GM12878 (cell line): ENCODE results near the gene PDLIM5. TPM values are rescaled to one million over a fixed set of nuclear protein-coding genes. Genes with fewer than 3 reads are reported as not detected.

Source experiments
- ATAC-seq: fragments of 200-7000 bp; cut with Tn5 transposase; 3 replicates; pipeline ENCODE4 v1.9.1; 2020; ENCODE audit warnings: mild to moderate bottlenecking, moderate library complexity
- BruUV-seq: library from RNA; stranded (reverse); fragments of 400-500 nt; replicated peaks from 2 replicates; lab custom pipeline; 2021; lab: Mats Ljungman, UMichigan
- CTCF ChIA-PET: fragments of 300-600 bp; sonication (Branson Sonifier 250); formaldehyde crosslinking; extraction: SDS; loops from one replicate; lab custom pipeline; 2021; ENCODE audit warnings: inconsistent platforms; lab: Yijun Ruan, JAX
- POLR2A ChIA-PET: fragments of 350-600 bp; formaldehyde crosslinking; extraction: SDS; loops from one replicate; lab custom pipeline; 2021; ENCODE audit warnings: inconsistent platforms; lab: Charles Lee
- RAD21 ChIA-PET: fragments of 300-600 bp; sonication (Branson Sonifier 250); formaldehyde crosslinking; loops from one replicate; lab custom pipeline; 2023; ENCODE audit warnings: antibody characterized with exemption; ENCODE audit not compliant: unreplicated experiment; lab: Charles Lee
- SMC1A ChIA-PET: fragments of 300-600 bp; sonication (Branson Sonifier 250); formaldehyde crosslinking; loops from one replicate; lab custom pipeline; 2023; ENCODE audit not compliant: unreplicated experiment, uncharacterized antibody; lab: Charles Lee
- DNase-seq: peaks from one replicate; pipeline ENCODE4 v3.0.0-alpha.2; 2011; ENCODE audit warnings: low read depth, low spot score
- FAIRE-seq: peaks from 3 replicates; lab custom pipeline; 2011; peaks lifted over from hg19 to GRCh38; lab: Jason Lieb, UNC
- H2AFZ ChIP-seq: 2 replicates; pipeline ENCODE4 v1.6.0; 2011; ENCODE audit warnings: low read depth, low read length, control low read depth; ENCODE audit not compliant: control insufficient read depth
- H3K27ac ChIP-seq: 2 replicates; pipeline ENCODE4 v1.5.1; 2011; ENCODE audit warnings: control low read depth; ENCODE audit not compliant: control insufficient read depth, insufficient read depth
- H3K27me3 ChIP-seq, 2 experiments: replicated peaks in 1 of 2; 2 replicates each; pipeline versions ENCODE4 v1.6.0 to v1.6.1; 2011; ENCODE audit warnings: low read length in 1 of 2; ENCODE audit not compliant: control insufficient read depth in 2 of 2, insufficient read depth in 2 of 2
- H3K36me3 ChIP-seq, 2 experiments: 2 replicates each; pipeline ENCODE4 v1.5.1; 2011; ENCODE audit warnings: low read length in 1 of 2; ENCODE audit not compliant: control insufficient read depth in 2 of 2, insufficient read depth in 2 of 2
- H3K4me1 ChIP-seq: 2 replicates; pipeline ENCODE4 v1.6.1; 2011; ENCODE audit warnings: mild to moderate bottlenecking, low read length, moderate library complexity, mixed read lengths; ENCODE audit not compliant: control insufficient read depth, insufficient read depth
- H3K4me2 ChIP-seq: 2 replicates; pipeline ENCODE4 v1.6.0; 2011; ENCODE audit warnings: control low read depth; ENCODE audit not compliant: control insufficient read depth, insufficient read depth
- H3K4me3 ChIP-seq: fragments of 200-600 bp; sonication (generic); 2 replicates; pipeline ENCODE4 v1.5.1; 2016
- H3K79me2 ChIP-seq: 2 replicates; pipeline ENCODE4 v1.6.0; 2011; ENCODE audit warnings: low read length; ENCODE audit not compliant: control insufficient read depth, insufficient read depth
- H3K9ac ChIP-seq: 2 replicates; pipeline ENCODE4 v1.8.0; 2011; ENCODE audit warnings: low read length, control low read depth, mixed read lengths; ENCODE audit not compliant: control insufficient read depth, insufficient read depth
- H3K9me3 ChIP-seq: replicated peaks from 3 replicates; pipeline ENCODE4 v1.5.1; 2011; ENCODE audit warnings: mild to moderate bottlenecking, low read length; ENCODE audit not compliant: control insufficient read depth, insufficient read depth
- H4K20me1 ChIP-seq: 2 replicates; pipeline ENCODE4 v1.6.0; 2011; ENCODE audit not compliant: control insufficient read depth, insufficient read depth
- CBX5 ChIP-seq: sonication (generic); IDR thresholded peaks from 2 replicates; pipeline ENCODE4 v1.6.1; 2016; ENCODE audit warnings: low read depth, moderate library complexity, mild to moderate bottlenecking, inconsistent platforms
- MEF2A ChIP-seq: IDR thresholded peaks from 2 replicates; pipeline ENCODE4 v1.6.1; 2011; ENCODE audit warnings: low read depth, mild to moderate bottlenecking, low read length, moderate library complexity; ENCODE audit not compliant: insufficient read depth
- RUNX3 ChIP-seq: IDR thresholded peaks from 2 replicates; pipeline ENCODE4 v1.6.1; 2012; ENCODE audit warnings: low read length, inconsistent platforms
- SPI1 ChIP-seq: IDR thresholded peaks from 2 replicates; pipeline ENCODE4 v1.6.1; 2011; ENCODE audit warnings: low read depth, mild to moderate bottlenecking, low read length, moderate library complexity, borderline replicate concordance; ENCODE audit not compliant: insufficient read depth
- ZNF592 ChIP-seq: fragments of 450-650 bp; IDR thresholded peaks from 2 replicates; pipeline ENCODE4 v1.6.1; 2017; ENCODE audit warnings: mild to moderate bottlenecking, moderate library complexity
- WGBS: methylation state at CpG from one replicate; pipeline ENCODE4 v1.1.6; 2016; ENCODE audit warnings: low lambda C conversion rate; ENCODE audit not compliant: insufficient replicate concordance, insufficient coverage; ENCODE audit errors: missing lambda C conversion rate; 5-methylcytosine and 5-hydroxymethylcytosine counted together
- in situ Hi-C: fragments of 300-500 bp; cut with MboI; formaldehyde crosslinking; loops from 9 replicates; pipeline ENCODE4 v1.14.3; 2018; ENCODE audit warnings: mixed read lengths
- intact Hi-C: fragments of 100-400 bp; cut with micrococcal nuclease; formaldehyde crosslinking; loops from one replicate; pipeline ENCODE4 v1.14.2; 2022; ENCODE audit not compliant: unreplicated experiment
- polyA plus RNA-seq, 11 experiments: library from polyadenylated mRNA; depleted of rRNA in 4 of 11; unstranded in 6 of 11; stranded (reverse) in 5 of 11; fragments of >200 nt; fragmentation: Nextera tagmentation in 4 of 11; fragmentation: Illumina TruSeq in 1 of 11; extraction: Ambion mirVana in 4 of 11; extraction: Trizol in 1 of 11; gene quantifications; 1 replicate in 1 of 11; 2 replicates in 10 of 11; pipeline versions ENCODE4 v1.2.1 to v1.2.3, GENCODE V29; 2011 to 2016; ENCODE audit warnings: inconsistent platforms in 2 of 11, missing spikeins in 2 of 11, low read depth in 1 of 11
- total RNA-seq, 4 experiments: library from RNA; depleted of rRNA in 3 of 4; stranded (reverse); fragments of >200 nt in 3 of 4; fragmentation: Illumina TruSeq in 1 of 4; extraction: Trizol in 1 of 4; gene quantifications; 2 replicates each; pipeline versions ENCODE4 v1.2.1 to v1.2.3, GENCODE V29; 2013 to 2021
- TF ChIP-seq, protein P1 (sequence below): fragments of 150-350 bp; IDR thresholded peaks from 2 replicates; pipeline ENCODE4 v1.6.1; 2014; ENCODE audit warnings: mild to moderate bottlenecking, low read depth, low read length

Gene PDLIM5
- total and polyA plus RNA-seq, 10 of the 15 experiments (the other 5 are each of a cell fraction or from before 2014, with no cell fraction given): 10.0 to 52.9 (median 20.7) TPM

DNA sequence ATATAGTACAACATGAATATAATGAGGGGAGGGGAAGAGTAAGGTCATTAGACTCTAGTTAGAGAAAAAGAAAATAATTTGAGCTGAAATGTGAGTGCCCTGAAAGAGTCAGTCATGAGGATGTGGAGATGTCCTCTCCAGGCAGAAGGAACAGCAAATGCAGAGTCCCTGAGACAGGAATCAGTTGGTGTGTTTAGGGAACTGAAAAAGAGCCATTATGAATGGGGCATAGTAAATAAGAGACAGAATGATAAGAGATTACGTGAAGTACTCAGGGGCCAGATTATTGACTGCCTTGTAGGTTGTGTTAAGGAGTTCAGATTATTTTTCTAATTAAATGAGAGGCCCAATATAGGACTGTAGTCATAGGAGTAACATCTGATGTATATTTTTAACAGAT is 147.0 kb downstream of the PDLIM5 start:
- no peaks in the 10 kb centered on the region for H3K9me3 ChIP-seq
- TF ChIP-seq ZNF592 (no peak), RUNX3 (no peak), SPI1 (peak; percentile 59; the same call in 1 of the 2 replicates), CBX5 (no peak), MEF2A (no peak)
- TF ChIP-seq, protein P1, sequence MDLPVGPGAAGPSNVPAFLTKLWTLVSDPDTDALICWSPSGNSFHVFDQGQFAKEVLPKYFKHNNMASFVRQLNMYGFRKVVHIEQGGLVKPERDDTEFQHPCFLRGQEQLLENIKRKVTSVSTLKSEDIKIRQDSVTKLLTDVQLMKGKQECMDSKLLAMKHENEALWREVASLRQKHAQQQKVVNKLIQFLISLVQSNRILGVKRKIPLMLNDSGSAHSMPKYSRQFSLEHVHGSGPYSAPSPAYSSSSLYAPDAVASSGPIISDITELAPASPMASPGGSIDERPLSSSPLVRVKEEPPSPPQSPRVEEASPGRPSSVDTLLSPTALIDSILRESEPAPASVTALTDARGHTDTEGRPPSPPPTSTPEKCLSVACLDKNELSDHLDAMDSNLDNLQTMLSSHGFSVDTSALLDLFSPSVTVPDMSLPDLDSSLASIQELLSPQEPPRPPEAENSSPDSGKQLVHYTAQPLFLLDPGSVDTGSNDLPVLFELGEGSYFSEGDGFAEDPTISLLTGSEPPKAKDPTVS: no peak
- TF ChIP-seq, all 136 proteins: peak for 1
- H3K4me1 ChIP-seq: no peaks in the 10 kb centered on the region
- intact Hi-C loops: loop anchor here (10.0 kb wide), 1 partner anchor 804 kb away; no protein-coding TSS in a partner anchor
- H3K36me3 ChIP-seq: no peaks in the 10 kb centered on the region; a peak in 1 of 4 replicates
- no peak for DNase-seq
- ChIA-PET SMC1A (interaction anchor here (0.7 to 1.8 kb wide), 3 partner anchors 192 to 296 kb away, joined by 3 to 7 read pairs (median 3); no protein-coding TSS in a partner anchor), CTCF (interaction anchor here (1.0 to 4.5 kb wide), 5 partner anchors 12 to 191 kb away, joined by 3 to 29 read pairs (median 3); no protein-coding TSS in a partner anchor), RAD21 (interaction anchor here (0.8 kb wide), 1 partner anchor 192 kb away, joined by 4 read pairs; no protein-coding TSS in a partner anchor), POLR2A (no interaction called here)
- H3K9ac ChIP-seq: no peak overlapping the region
- 95% methylated on average over 1 of the region's 1 CpG for WGBS
- H2AFZ ChIP-seq: no peak overlapping the region
- no peaks in the 10 kb centered on the region for H4K20me1 ChIP-seq
- in situ Hi-C loops: loop anchor here (5.0 kb wide), 1 partner anchor 191 kb away; no protein-coding TSS in a partner anchor
- no peaks in the 10 kb centered on the region for H3K79me2 ChIP-seq
- no peak overlapping the region for H3K27ac ChIP-seq
- H3K27me3 ChIP-seq: no peaks in the 10 kb centered on the region
- no peak overlapping the region for H3K4me3 ChIP-seq
- H3K4me2 ChIP-seq: no peak overlapping the region
- no peak for FAIRE-seq
- ATAC-seq: no peak; the same call in 2 of the 3 replicates
- no TSS peak for BruUV-seq
